Right lobe of liver (tissue), 4 donors: Measurements from ENCODE around the gene ANKRD13B.

Source experiments
- CTCF ChIP-seq, 4 donors: fragments of 200-600 bp in 3 of 4; fragments of 450-650 bp in 1 of 4; IDR thresholded peaks; one replicate each; pipeline versions ENCODE4 v1.5.1 to v1.8.0; 2016 to 2022; ENCODE audit warnings: antibody characterized with exemption in 4 of 4, mild to moderate bottlenecking in 2 of 4
- POLR2A ChIP-seq: fragments of 450-650 bp; IDR thresholded peaks from one replicate; pipeline ENCODE4 v1.6.1; 2017; ENCODE audit warnings: antibody characterized with exemption, mild to moderate bottlenecking
- donor health status: DM: no; HTN: no; CAD: no.
- donor health status: DM: no; HTN: no; CAD: no.
- donor health status: DM: no; HTN: yes; CAD: no.

DNA sequence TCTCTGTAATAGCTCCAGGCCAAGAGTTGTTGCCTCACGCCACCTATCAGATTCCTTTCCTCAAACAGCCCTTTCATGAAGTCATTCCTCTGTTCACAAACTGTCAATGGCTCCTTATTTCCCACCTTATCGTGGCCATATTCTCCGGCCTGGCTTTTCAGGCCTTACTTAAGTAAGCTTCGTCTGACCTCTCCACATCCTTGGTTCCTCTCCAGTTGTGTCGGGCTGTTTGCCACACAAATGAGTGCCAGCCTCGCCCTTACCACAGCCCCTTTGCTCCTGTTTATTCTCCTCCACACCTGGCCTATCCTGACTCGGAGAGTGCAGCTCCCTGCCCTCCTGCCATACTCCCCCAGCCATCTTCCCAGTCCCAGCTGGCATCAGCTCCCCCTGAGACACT, 22.4 kb upstream of the ANKRD13B start:
- TF ChIP-seq CTCF (IDR thresholded peaks at IDR 0.05) (no peak), POLR2A (no peak)
